Testis (tissue), 2 donors: Measurements from ENCODE around the gene PPP1R9A.

ENCODE experiments used
- POLR2A ChIP-seq: fragments of 450-650 bp; IDR thresholded peaks from one replicate; pipeline ENCODE4 v1.6.1; 2017; ENCODE audit warnings: antibody characterized with exemption, mild to moderate bottlenecking, moderate library complexity
- TF ChIP-seq, protein P1 (sequence below), 3 experiments: fragments of 450-650 bp in 2 of 3; fragments of 200-600 bp in 1 of 3; sonication (generic) in 1 of 3; IDR thresholded peaks; one replicate each; pipeline ENCODE4 v1.5.1; 2016 to 2019; ENCODE audit warnings: antibody characterized with exemption in 3 of 3, mild to moderate bottlenecking in 2 of 3, moderate library complexity in 1 of 3

DNA sequence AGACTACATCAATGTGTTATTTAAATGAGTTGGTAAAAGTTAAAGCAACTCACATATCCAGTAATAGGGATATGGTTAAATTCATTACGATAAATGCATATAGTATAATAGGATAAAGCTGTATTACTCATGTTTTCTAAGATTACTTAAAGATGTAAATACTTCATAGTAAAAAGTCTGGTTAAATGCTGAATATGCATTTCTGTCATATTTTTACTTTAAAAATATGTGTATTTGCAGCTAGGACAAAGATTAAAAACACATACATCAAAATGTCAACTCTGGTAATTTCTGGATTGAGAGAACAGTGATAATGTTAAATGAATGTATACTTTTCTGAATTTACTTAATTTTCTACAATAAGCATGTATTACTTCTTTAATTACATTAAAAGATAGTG lies 15.1 kb downstream of the PPP1R9A start:
- TF ChIP-seq, protein P1, sequence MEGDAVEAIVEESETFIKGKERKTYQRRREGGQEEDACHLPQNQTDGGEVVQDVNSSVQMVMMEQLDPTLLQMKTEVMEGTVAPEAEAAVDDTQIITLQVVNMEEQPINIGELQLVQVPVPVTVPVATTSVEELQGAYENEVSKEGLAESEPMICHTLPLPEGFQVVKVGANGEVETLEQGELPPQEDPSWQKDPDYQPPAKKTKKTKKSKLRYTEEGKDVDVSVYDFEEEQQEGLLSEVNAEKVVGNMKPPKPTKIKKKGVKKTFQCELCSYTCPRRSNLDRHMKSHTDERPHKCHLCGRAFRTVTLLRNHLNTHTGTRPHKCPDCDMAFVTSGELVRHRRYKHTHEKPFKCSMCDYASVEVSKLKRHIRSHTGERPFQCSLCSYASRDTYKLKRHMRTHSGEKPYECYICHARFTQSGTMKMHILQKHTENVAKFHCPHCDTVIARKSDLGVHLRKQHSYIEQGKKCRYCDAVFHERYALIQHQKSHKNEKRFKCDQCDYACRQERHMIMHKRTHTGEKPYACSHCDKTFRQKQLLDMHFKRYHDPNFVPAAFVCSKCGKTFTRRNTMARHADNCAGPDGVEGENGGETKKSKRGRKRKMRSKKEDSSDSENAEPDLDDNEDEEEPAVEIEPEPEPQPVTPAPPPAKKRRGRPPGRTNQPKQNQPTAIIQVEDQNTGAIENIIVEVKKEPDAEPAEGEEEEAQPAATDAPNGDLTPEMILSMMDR (IDR thresholded peaks at IDR 0.05), result no peak
- no peak for TF ChIP-seq POLR2A
